ENCODE measurements around the gene SEMA6B.

Gene SEMA6B

GRCh38 chr19:4504891-4505569 is 54.5 kb downstream of the SEMA6B start:
- DNase-seq, result no peak

GRCh38 chr19:4504297-4504701 is 55.2 kb downstream of the SEMA6B start:
- no peak for DNase-seq

- DNase-seq, result no peak
Observed at GRCh38 chr19:4503825-4504170, 55.7 kb downstream of the SEMA6B start.

GRCh38 chr19:4503132-4503824 is 56.2 kb downstream of the SEMA6B start:
- no peak for DNase-seq

GRCh38 chr19:4502282-4503131 is 57.0 kb downstream of the SEMA6B start:
- DNase-seq, result no peak

- DNase-seq, result no peak
Observed at GRCh38 chr19:4501691-4502090, 57.8 kb downstream of the SEMA6B start.

GRCh38 chr19:4500841-4501591 is 58.5 kb downstream of the SEMA6B start:
- no peak for DNase-seq

- DNase-seq, result no peak
Observed at GRCh38 chr19:4499855-4500254, 59.6 kb downstream of the SEMA6B start.

- no peak for DNase-seq
Observed at GRCh38 chr19:4499318-4499717, 60.2 kb downstream of the SEMA6B start.

- DNase-seq, result no peak
Observed at GRCh38 chr19:4498694-4499093, 60.8 kb downstream of the SEMA6B start.

GRCh38 chr19:4497770-4498389 is 61.6 kb downstream of the SEMA6B start:
- DNase-seq, result no peak

- DNase-seq, result no peak
Observed at GRCh38 chr19:4496304-4496703, 63.2 kb downstream of the SEMA6B start.

GRCh38 chr19:4495471-4495870 is 64.0 kb downstream of the SEMA6B start:
- DNase-seq, result no peak

- DNase-seq, result no peak
Observed at GRCh38 chr19:4494691-4495064, 64.8 kb downstream of the SEMA6B start.

- DNase-seq, result no peak
Observed at GRCh38 chr19:4493929-4494690, 65.4 kb downstream of the SEMA6B start.

GRCh38 chr19:4493104-4493928 is 66.2 kb downstream of the SEMA6B start:
- no peak for DNase-seq
